ENCODE results near the gene LRRC47. TPM values are rescaled to one million over a fixed set of nuclear protein-coding genes. Genes with fewer than 3 reads are reported as not detected.

LRRC47 gene
- total and polyA plus RNA-seq, 2 of the 8 experiments (the other 6 are each of a cell fraction or from before 2014, with no cell fraction given): 38.3 to 82.4 TPM

- TF ChIP-seq CTCF (IDR thresholded peaks at IDR 0.05; ENCODE audit: control extremely low read depth in 1 of 3, insufficient read depth in 1 of 3, low read depth in 1 of 3, low read length in 3 of 3) (peak in 2 of 3 experiments; percentile 17 to 27; a peak in 2 of 4 replicates), EGR1 (IDR thresholded peaks at IDR 0.05; ENCODE audit: borderline replicate concordance, low read depth, low read length) (peak; percentile 77; the same call in 1 of the 2 replicates), POLR2A (IDR thresholded peaks at IDR 0.05; ENCODE audit: control extremely low read depth in 1 of 2, low read depth in 2 of 2, low read length in 2 of 2) (no peak), RBBP5 (IDR thresholded peaks at IDR 0.05; ENCODE audit: borderline replicate concordance, low read depth, low read length) (peak; percentile 65; the same call in 1 of the 2 replicates), SUZ12 (IDR thresholded peaks at IDR 0.05; ENCODE audit: low read length) (no peak), RFX5 (IDR thresholded peaks at IDR 0.05; ENCODE audit: borderline replicate concordance, low read depth, low read length) (no peak), KDM5A (IDR thresholded peaks at IDR 0.05; ENCODE audit: low read length) (no peak), E2F6 (IDR thresholded peaks at IDR 0.05) (0 out of 2 replicates have a peak, but pooled peaks have one; percentile 35), ZNF274 (IDR thresholded peaks at IDR 0.05; ENCODE audit: borderline replicate concordance, extremely low read depth, low read length) (no peak), KDM1A (IDR thresholded peaks at IDR 0.05; ENCODE audit: borderline replicate concordance, low read length) (no peak), MAX (IDR thresholded peaks at IDR 0.05) (peak; percentile 85), TEAD4 (IDR thresholded peaks at IDR 0.05; ENCODE audit: low read depth, low read length) (no peak), HDAC2 (IDR thresholded peaks at IDR 0.05; ENCODE audit: borderline replicate concordance in 1 of 2, low read depth in 2 of 2, low read length in 2 of 2) (no peak), NANOG (IDR thresholded peaks at IDR 0.05; ENCODE audit: insufficient read depth, low read depth, low read length, poor library complexity, severe bottlenecking) (no peak), POLR2AphosphoS5 (IDR thresholded peaks at IDR 0.05; ENCODE audit: low read depth, low read length) (peak; percentile 2; the same call in 1 of the 2 replicates), BCL11A (IDR thresholded peaks at IDR 0.05; ENCODE audit: low read depth in 2 of 2, low read length in 2 of 2) (no peak), FOSL1 (IDR thresholded peaks at IDR 0.05; ENCODE audit: insufficient read depth, low read depth, low read length) (no peak), CHD2 (IDR thresholded peaks at IDR 0.05; ENCODE audit: low read length) (0 out of 2 replicates have a peak, but pooled peaks have one; percentile 38), SP1 (IDR thresholded peaks at IDR 0.05; ENCODE audit: low read depth, low read length) (no peak), SIX5 (IDR thresholded peaks at IDR 0.05; ENCODE audit: low read depth, low read length) (no peak), TAF1 (IDR thresholded peaks at IDR 0.05; ENCODE audit: low read depth, low read length) (peak; percentile 45; the same call in 1 of the 2 replicates), CEBPB (IDR thresholded peaks at IDR 0.05; ENCODE audit: low read depth, low read length) (no peak)
Measured at GRCh38 chr1:3732434-3733093, 63.7 kb downstream of the LRRC47 start (continued).

Measured in H1 (cell line).